ENCODE results near the gene OR51L1. TPM values are rescaled to one million over a fixed set of nuclear protein-coding genes. Genes with fewer than 3 reads are reported as not detected.

OR51L1 gene
- polyA plus RNA-seq, 3 donors = not detected

GRCh38 chr11:5011254-5011653, 16.6 kb downstream of the OR51L1 start:
- DNase-seq = no peak

GRCh38 chr11:5013012-5013411, 18.4 kb downstream of the OR51L1 start:
- Histone ChIP-seq H3K4me3 (replicated peaks in 1 of 3; ENCODE audit: low read depth in 2 of 3, low read length in 3 of 3) (no peak overlapping the region), H2AFZ (ENCODE audit: insufficient read depth, low read depth, low read length, poor library complexity, severe bottlenecking) (no peak overlapping the region), H3K4me1 (ENCODE audit: control insufficient read depth in 1 of 2, insufficient read depth in 2 of 2, low read length in 2 of 2) (no peaks in the 10 kb centered on the region), H3K27ac (ENCODE audit: low read depth in 1 of 2, low read length in 2 of 2) (no peak overlapping the region), H3K4me2 (replicated peaks; ENCODE audit: extremely low read depth, low read length, poor library complexity, severe bottlenecking) (no peak overlapping the region), H3K36me3 (replicated peaks in 1 of 2; ENCODE audit: control insufficient read depth in 1 of 2, insufficient read depth in 2 of 2, low read length in 2 of 2) (no peaks in the 10 kb centered on the region), H3K9me3 (replicated peaks in 1 of 2; ENCODE audit: control insufficient read depth in 1 of 2, insufficient read depth in 1 of 2, low read length in 2 of 2) (no peaks in the 10 kb centered on the region), H3K27me3 (ENCODE audit: control insufficient read depth in 2 of 2, insufficient read depth in 2 of 2, low read length in 2 of 2) (no peaks in the 10 kb centered on the region), H3K79me2 (ENCODE audit: insufficient read depth, low read length) (no peaks in the 10 kb centered on the region), H3K9ac (ENCODE audit: insufficient read depth, low read length, poor library complexity, severe bottlenecking) (no peak overlapping the region), H4K20me1 (ENCODE audit: insufficient read depth, low read length) (no peaks in the 10 kb centered on the region)
- no CpG with 5 or more reads among the region's 1 CpG for WGBS (ENCODE audit: insufficient coverage)
- Mint-ChIP-seq H3K36me3 (no peaks in the 10 kb centered on the region), H3K27me3 (ENCODE audit: low read depth in 3 of 3) (no peaks in the 10 kb centered on the region), H3K27ac (no peak overlapping the region), H3K4me3 (no peak overlapping the region), H3K9me3 (peaks cover 0 to 4% (median 0%) of the 10 kb centered on the region in 7 donors), H3K4me1 (no peaks in the 10 kb centered on the region)
- intact Hi-C loops (cut with micrococcal nuclease) = no loop called here
- TF ChIP-seq CTCF (IDR thresholded peaks at IDR 0.05) = no peak
- DNase-seq = no peak

More at GRCh38 chr11:5011254-5011653, 16.6 kb downstream of the OR51L1 start:
- Histone ChIP-seq H3K36me3 (replicated peaks in 1 of 2; ENCODE audit: control insufficient read depth in 1 of 2, insufficient read depth in 2 of 2, low read length in 2 of 2) (no peaks in the 10 kb centered on the region), H3K9ac (ENCODE audit: insufficient read depth, low read length, poor library complexity, severe bottlenecking) (no peak overlapping the region), H3K4me3 (replicated peaks in 1 of 3; ENCODE audit: low read depth in 2 of 3, low read length in 3 of 3) (no peak overlapping the region), H4K20me1 (ENCODE audit: insufficient read depth, low read length) (no peaks in the 10 kb centered on the region), H2AFZ (ENCODE audit: insufficient read depth, low read depth, low read length, poor library complexity, severe bottlenecking) (no peak overlapping the region), H3K27ac (ENCODE audit: low read depth in 1 of 2, low read length in 2 of 2) (no peak overlapping the region), H3K4me1 (ENCODE audit: control insufficient read depth in 1 of 2, insufficient read depth in 2 of 2, low read length in 2 of 2) (no peaks in the 10 kb centered on the region), H3K79me2 (ENCODE audit: insufficient read depth, low read length) (no peaks in the 10 kb centered on the region), H3K4me2 (replicated peaks; ENCODE audit: extremely low read depth, low read length, poor library complexity, severe bottlenecking) (no peak overlapping the region), H3K27me3 (ENCODE audit: control insufficient read depth in 2 of 2, insufficient read depth in 2 of 2, low read length in 2 of 2) (peaks cover 0 to 2% of the 10 kb centered on the region in 2 donors), H3K9me3 (replicated peaks in 1 of 2; ENCODE audit: control insufficient read depth in 1 of 2, insufficient read depth in 1 of 2, low read length in 2 of 2) (no peaks in the 10 kb centered on the region)
- H3K27me3 Mint-ChIP-seq (ENCODE audit: low read depth in 3 of 3) = peaks cover 0 to 3% (median 0%) of the 10 kb centered on the region in 3 donors
- no CpG with 5 or more reads among the region's 8 CpGs for WGBS (ENCODE audit: insufficient coverage)
- peaks cover 0 to 4% (median 0%) of the 10 kb centered on the region in 7 donors for H3K9me3 Mint-ChIP-seq
- H3K4me3 Mint-ChIP-seq = no peak overlapping the region
- TF ChIP-seq CTCF (IDR thresholded peaks at IDR 0.05) = no peak
- intact Hi-C loops (cut with micrococcal nuclease) = no loop called here
- no peaks in the 10 kb centered on the region for H3K4me1 Mint-ChIP-seq
- H3K27ac Mint-ChIP-seq = no peak overlapping the region
- H3K36me3 Mint-ChIP-seq = no peaks in the 10 kb centered on the region
